Activated CD4-positive, CD25-positive, alpha-beta regulatory T cell (primary cell): ENCODE measurements around the gene VTI1A.
"Not testable (repeated sequence)": the region's sequence is repeated elsewhere in the genome, so short reads cannot be mapped to it uniquely, and the experiment has no call there.

Experiments used
- DNase-seq, 4 experiments: peaks; one replicate each; lab custom pipeline; 2025; lab: John Stamatoyannopoulos, UW

The VTI1A gene

GRCh38 chr10:112446855-112447619 lies at the start of gene VTI1A, which contains the start of gene ZDHHC6:
Gene VTI1A (plus strand): TSS chr10:112447215. CDS start chr10:112447374, 159 bp downstream.
Gene ZDHHC6 (minus strand): TSS chr10:112446914. CDS start chr10:112445436, 1,478 bp downstream.
- peak; percentile 64 to 76 (median 70) for DNase-seq

GRCh38 chr10:112397592-112397991 lies 49.4 kb upstream of the VTI1A start:
- no peak for DNase-seq

DNA sequence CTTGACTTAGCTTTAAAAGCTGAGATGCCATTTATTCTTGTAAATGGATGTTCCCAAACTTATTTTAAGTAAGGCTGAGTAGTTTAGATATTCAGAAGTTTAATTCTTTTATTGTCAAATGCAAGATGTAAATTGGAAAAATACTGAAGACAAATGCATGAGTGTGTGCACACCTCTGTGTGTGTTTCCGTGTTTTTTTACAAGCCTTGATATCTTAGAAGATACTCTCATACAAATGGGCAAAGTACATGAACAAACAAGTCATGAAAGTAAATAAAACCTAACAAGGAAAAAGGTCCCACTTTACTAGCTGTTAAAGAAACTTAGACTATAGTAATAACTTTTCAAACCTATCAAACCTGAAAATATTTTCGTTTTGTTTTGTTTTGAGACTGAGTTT lies 44.1 kb upstream of the VTI1A start:
- no peak for DNase-seq

- no peak for DNase-seq
These were observed 42.4 kb upstream of the VTI1A start for GRCh38 chr10:112404617-112405016.

DNA sequence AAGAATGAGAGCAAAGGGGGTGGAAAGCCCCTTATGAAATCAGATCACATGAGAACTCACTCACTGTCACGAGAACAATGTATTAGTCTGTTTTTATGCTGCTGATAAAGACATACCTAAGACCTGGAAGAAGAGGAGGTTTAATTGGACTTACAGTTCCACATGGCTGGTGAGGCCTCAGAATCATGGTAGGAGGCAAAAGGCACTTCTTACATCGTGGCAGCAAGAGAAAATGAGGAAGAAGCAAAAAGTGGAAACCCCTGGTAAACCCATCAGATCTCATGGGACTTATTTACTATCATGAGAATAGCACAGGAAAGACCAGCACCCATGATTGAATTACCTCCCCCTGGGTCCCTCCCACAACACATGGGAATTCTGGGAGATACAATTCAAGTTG lies 40.2 kb upstream of the VTI1A start:
- not testable (repeated sequence) for DNase-seq

- DNase-seq: no peak
These were observed 39.3 kb upstream of the VTI1A start for GRCh38 chr10:112407696-112408095.

GRCh38 chr10:112409299-112409698 lies 37.7 kb upstream of the VTI1A start:
- no peak for DNase-seq

GRCh38 chr10:112409755-112410154 lies 37.3 kb upstream of the VTI1A start:
- DNase-seq: no peak

DNA sequence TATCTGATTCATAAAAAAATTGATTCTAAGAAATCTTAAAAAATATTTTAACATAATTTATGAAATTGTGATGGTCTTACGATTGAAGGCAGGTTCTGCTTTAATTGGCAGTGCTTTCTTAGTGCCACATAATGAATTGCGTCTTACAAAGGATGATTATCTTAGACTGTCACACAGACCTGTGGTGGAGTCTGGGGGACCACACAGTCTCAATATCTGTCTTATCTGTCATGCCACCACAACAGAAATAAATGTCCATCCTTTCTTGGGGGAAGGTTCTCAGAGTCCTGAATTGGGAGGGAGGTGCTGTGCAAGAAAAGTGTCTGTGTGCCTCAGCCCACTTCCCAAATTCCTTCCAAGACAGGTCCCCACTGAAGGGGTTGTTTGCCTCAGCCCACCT lies 34.3 kb upstream of the VTI1A start:
- no peak for DNase-seq

- DNase-seq: no peak
These were observed 25.3 kb upstream of the VTI1A start for GRCh38 chr10:112421731-112422130.

DNA sequence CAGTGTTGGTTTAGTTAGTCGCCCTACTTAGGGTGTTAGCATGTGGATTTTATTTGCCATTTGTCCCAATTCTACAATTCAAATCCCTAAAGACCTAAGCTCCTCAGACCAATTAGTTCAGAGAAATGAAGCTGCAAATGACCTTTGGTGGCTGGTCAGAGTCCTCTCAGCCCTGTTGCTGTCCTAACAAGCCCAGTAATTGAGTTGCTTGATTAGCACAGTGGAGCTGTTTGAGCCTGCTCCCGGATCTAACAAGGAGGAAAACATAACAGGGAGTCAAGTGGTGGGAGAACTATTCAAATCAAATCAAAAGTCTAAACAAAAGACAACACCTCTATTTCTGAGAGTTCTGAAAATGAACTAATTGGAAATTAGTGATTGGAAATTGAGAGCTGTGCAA lies 22.4 kb upstream of the VTI1A start:
- no peak for DNase-seq

- DNase-seq: no peak
These were observed 20.9 kb upstream of the VTI1A start for GRCh38 chr10:112426111-112426510.

- DNase-seq: no peak
These were observed 17.9 kb upstream of the VTI1A start for GRCh38 chr10:112429147-112429546.

DNA sequence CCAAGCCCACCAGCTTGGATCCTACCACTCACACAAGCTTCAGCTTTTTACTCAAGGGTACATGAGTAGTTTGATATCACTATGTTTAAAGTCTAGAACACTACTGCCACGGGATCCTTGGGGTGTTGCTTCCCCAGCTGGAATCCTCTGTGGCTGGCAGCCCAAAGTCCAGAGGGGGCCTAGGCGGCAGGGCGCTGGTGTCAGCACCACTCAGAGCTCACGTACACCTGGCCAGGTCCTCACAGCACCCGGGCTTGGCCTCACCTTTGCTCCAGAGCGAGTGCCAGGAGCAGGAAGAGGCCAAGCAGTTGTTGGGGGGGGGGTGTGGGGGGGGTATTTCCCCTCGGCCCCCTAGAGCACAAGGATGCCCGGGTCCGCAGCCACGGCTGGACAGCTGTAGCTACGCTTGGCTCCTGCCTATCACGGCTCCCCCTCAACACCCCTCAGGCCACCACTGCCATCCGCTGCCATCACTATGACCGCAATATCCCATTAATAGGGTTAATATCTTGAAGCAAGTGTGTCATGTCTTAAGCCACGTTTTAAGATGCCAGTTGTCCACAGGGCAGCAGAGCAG lies 17.3 kb upstream of the VTI1A start:
- no peak for DNase-seq

DNA sequence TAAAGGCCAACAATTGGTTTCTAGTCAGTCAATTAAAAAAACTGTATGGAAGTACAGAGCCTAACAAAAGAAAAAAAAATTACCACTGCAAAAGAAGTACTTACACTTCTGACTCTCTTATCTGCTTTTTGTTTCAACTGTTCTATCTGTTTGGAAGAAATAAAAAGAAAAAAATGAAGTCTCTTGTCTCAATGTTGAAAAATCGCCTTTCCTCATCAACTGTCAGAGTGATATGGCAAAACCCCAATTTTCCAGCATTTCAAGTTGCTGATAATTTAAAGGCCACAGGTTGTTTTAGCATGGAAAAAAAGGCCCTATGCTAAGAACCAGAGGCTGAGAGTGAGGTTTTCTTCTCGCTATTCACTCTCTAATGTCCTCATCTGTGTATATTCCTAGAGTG lies 13.9 kb upstream of the VTI1A start:
- no peak for DNase-seq

DNA sequence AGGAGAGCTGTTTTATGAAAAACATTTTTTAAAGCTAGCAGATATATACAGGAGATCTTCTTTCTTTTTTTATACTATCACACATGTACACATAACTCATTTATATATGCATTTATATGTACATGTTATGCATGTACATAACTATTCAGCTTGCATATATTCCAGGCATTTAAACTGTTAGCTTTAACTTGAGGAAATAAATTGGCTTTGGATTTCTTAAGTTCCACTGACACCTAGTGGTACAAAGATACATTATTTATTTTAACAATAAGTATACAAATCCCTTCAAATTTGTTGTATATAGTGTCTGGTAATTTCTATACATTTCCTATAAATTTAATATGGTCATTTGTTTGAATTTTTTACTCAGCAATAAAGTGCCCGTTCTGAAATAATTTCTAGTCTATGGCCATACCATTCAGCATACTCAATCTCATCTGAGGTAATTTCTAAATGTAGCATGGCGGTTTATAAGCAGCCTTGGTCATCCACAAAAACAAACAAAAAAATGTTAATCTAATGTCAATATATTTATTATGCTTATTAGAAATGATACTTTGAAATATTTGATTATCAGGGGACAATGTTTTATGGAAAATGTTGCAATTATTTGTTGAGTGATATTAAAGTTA lies 11.9 kb upstream of the VTI1A start:
- DNase-seq: no peak

- DNase-seq: no peak
These were observed 8.7 kb upstream of the VTI1A start for GRCh38 chr10:112438356-112438755.

DNA sequence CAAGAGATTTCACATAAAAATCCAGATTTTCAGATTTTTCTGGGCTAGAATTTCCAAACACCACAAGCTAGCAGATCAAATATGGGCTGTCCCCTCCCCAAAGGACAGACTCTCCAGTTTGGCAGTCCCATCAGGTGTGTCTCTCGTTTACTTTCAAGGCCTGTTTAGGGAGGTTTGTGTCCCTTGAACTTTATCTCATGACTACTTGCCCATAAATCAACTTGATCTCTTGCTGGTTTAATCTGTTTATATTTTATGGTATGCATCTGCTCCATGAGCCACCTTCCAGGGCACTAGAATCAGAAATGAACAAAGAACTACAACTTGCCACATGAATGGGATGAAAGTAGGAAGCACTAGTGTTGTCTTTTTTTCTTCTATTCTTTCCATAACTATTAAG lies 5.5 kb upstream of the VTI1A start:
- no peak for DNase-seq

- no peak for DNase-seq
These were observed 5.0 kb upstream of the VTI1A start for GRCh38 chr10:112442063-112442462.

- DNase-seq: no peak
These were observed 760 bp upstream of the VTI1A start for GRCh38 chr10:112446055-112446854.

DNA sequence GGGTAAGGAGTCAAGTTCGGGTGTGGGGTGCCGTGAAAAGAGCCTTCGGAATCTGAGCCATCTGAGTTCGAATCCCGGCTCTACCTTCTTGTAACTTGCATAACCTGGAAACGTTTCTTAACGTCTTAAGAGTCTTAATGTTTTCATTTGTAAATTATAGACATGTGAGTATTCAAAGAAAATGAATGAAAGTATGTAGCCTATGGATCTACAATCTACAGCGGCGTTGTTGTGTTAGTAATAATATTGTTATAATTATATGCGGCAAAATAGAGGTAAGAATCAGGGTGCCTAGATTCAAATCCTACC lies 559 bp downstream of the VTI1A start:
- no peak for DNase-seq

- DNase-seq: no peak
These were observed 1.9 kb downstream of the VTI1A start for GRCh38 chr10:112448888-112449287.
